Measurements from ENCODE around the gene SFXN3.

DNA sequence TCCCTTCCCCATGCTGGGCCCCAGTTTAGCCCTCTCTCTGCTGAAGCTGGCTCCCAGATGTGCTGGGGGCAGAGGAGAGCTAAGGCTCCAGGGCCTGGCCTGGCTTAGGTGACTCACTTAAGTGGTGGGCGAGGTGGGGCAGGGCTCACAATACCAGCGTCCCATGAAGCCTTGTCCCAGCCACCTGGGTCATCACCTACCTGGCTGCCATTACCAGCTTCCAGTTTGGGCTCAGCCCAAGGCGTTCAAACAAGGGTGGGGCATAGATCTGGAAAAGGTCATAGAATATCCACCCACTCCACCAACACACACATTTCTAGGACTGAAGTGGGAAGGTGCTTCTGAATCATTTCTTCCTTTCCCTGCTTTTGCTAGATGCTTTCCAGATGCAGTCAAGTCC lies 39.1 kb downstream of the SFXN3 start:
- TF ChIP-seq, protein P1, sequence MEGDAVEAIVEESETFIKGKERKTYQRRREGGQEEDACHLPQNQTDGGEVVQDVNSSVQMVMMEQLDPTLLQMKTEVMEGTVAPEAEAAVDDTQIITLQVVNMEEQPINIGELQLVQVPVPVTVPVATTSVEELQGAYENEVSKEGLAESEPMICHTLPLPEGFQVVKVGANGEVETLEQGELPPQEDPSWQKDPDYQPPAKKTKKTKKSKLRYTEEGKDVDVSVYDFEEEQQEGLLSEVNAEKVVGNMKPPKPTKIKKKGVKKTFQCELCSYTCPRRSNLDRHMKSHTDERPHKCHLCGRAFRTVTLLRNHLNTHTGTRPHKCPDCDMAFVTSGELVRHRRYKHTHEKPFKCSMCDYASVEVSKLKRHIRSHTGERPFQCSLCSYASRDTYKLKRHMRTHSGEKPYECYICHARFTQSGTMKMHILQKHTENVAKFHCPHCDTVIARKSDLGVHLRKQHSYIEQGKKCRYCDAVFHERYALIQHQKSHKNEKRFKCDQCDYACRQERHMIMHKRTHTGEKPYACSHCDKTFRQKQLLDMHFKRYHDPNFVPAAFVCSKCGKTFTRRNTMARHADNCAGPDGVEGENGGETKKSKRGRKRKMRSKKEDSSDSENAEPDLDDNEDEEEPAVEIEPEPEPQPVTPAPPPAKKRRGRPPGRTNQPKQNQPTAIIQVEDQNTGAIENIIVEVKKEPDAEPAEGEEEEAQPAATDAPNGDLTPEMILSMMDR (IDR thresholded peaks at IDR 0.05; ENCODE audit: insufficient read depth, low read length, poor library complexity, severe bottlenecking): no peak
- no peak for TF ChIP-seq EZH2phosphoT487 (conservative IDR thresholded peaks at IDR 0.05; ENCODE audit: low read length)
